Measurements from ENCODE around the gene ICA1.

The ICA1 gene

DNA sequence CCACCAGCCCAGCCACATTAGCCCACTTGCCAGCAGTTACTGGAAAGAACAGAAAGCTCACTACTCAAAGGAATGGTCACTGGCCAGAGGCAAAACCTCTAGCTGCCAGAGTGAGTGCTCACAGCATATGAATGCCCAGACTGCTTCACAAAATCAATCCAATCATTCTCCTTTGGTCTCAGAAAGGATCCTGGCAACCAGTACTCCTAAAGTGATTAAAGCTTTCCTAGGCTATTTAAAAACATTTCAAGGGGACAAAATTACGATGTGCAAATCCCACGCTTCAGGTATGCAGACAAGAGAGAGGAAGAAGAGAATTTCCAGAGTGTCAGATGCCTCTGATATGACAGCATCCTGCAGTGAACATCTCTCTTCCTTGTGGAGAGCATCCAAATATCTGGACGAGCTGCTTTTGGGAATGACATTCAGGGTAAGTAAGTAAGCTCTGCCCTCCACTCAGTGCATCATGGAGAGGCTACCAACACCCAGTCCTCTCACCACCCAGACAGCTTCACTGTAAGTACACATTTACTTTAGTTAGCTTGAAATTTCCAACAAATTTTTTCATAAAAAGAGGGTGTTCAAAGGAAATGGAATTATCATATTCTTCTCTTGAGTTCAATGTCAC lies 25.1 kb downstream of the ICA1 start:
- no peak overlapping the region for H3K4me3 ChIP-seq (ENCODE audit: low read depth in 1 of 2, low read length in 1 of 2)
- H3K9me3 ChIP-seq: no peaks in the 10 kb centered on the region
- peaks cover 19% of the 10 kb centered on the region for H3K36me3 ChIP-seq
- TF ChIP-seq CTCF (IDR thresholded peaks at IDR 0.05): no peak
- peaks cover 6% of the 10 kb centered on the region in 2 experiments for H3K4me1 ChIP-seq (ENCODE audit: control insufficient read depth in 1 of 2, insufficient read depth in 1 of 2, low read depth in 1 of 2, low read length in 1 of 2)
- H3K27ac ChIP-seq: no peak overlapping the region
- no peaks in the 10 kb centered on the region for H3K27me3 ChIP-seq

DNA sequence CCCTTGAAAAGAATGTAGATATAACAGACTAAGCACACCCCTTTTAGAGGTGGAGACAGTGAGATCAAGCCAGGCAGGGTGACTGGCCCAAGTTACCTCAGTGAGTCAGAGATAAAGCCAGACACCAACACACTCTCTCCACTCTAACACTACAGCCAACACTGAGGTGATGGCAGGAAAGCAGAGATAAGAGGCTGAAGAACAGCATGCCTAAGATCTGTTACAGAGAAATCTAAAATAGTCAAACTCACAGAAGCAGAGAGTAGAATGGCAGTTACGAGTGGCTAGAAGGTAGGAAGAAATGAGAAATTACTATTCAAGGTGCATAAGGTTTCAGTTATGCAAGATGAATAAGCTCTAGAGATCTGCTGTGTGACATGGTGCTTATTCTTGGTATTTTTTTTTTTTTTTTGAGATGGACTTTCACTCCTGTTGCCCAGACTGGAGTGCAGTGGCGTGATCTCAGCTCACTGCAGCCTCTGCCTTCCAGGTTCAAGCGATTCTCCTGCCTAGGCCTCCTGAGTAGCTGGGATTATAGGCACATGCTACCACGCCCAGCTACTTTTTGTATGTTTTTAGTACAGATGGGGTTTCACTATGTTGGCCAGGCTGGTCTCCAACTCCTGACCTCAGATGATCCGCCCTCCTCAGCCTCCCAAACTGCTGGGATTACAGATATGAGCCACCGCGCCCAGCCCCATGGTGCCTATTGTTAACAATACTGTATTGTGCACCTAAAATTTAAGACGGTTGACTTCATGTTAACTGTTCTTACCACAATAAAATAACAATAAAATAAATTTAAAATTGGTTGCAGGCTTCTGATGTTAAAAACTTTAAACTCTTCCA lies 28.7 kb downstream of the ICA1 start:
- no peaks in the 10 kb centered on the region for H3K9me3 ChIP-seq

GRCh38 chr7:8229927-8230326 lies 32.0 kb downstream of the ICA1 start:
- TF ChIP-seq CTCF (IDR thresholded peaks at IDR 0.05): no peak
- Histone ChIP-seq H3K27me3 (no peaks in the 10 kb centered on the region), H3K27ac (no peak overlapping the region), H3K36me3 (peaks cover 61% of the 10 kb centered on the region), H3K4me3 (ENCODE audit: low read depth in 1 of 2, low read length in 1 of 2) (no peak overlapping the region), H3K9me3 (no peaks in the 10 kb centered on the region), H3K4me1 (ENCODE audit: control insufficient read depth in 1 of 2, insufficient read depth in 1 of 2, low read depth in 1 of 2, low read length in 1 of 2) (peaks cover 6% of the 10 kb centered on the region in 2 experiments)

More for the DNA sequence above, 28.7 kb downstream of the ICA1 start:
- no peak for TF ChIP-seq CTCF (IDR thresholded peaks at IDR 0.05)
- peaks cover 49% of the 10 kb centered on the region for H3K36me3 ChIP-seq
- no peaks in the 10 kb centered on the region for H3K27me3 ChIP-seq
- no peak overlapping the region for H3K4me3 ChIP-seq (ENCODE audit: low read depth in 1 of 2, low read length in 1 of 2)
- H3K27ac ChIP-seq: no peak overlapping the region
- H3K4me1 ChIP-seq (ENCODE audit: control insufficient read depth in 1 of 2, insufficient read depth in 1 of 2, low read depth in 1 of 2, low read length in 1 of 2): peaks cover 0 to 6% of the 10 kb centered on the region in 2 experiments

DNA sequence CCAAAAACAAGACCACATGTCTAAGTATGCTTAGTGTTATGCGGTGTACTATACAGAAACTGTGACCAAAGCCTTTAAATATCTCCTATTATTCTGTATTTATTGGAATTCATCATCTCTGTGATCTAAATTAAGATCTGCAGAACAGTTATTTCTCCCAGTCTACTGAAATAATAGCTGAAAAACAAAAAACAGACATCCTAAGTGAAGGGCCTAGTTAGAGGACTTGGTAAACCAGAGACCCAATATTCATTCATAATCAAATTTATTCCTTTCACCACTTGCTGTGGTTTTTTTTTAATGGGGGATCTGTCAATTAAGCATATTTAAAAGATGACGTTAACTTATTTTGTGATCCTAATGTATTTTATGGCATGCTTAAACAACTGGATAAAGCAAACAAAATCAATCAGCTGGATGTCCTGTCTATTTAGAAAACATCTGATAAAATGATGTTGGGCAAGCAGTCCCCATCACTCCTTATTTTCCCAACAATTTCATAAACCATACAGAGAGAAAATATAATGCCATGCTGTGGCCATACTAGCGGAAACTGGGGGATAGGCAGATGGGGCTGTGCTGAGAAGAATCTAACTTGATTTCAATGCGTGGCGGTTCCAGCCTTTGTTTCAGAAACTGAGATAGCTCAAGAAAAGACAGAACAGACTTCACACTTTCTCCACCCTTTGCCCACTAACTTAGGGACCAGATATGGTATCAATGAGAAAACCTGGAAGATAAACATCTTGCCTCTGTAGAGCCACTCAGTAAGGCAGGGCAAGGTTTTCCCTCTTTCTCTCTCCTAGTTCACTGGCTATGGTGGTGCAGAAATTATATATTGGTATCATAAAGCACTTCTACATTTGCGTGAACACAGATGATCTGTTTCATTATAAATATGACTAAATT lies 32.9 kb downstream of the ICA1 start:
- Histone ChIP-seq H3K9me3 (no peaks in the 10 kb centered on the region), H3K27me3 (no peaks in the 10 kb centered on the region), H3K36me3 (peaks cover 61% of the 10 kb centered on the region)

More for the DNA sequence above, 32.9 kb downstream of the ICA1 start:
- Histone ChIP-seq H3K27ac (no peak overlapping the region), H3K4me3 (ENCODE audit: low read depth in 1 of 2, low read length in 1 of 2) (no peak overlapping the region), H3K4me1 (ENCODE audit: control insufficient read depth in 1 of 2, insufficient read depth in 1 of 2, low read depth in 1 of 2, low read length in 1 of 2) (peaks cover 7% of the 10 kb centered on the region in 2 experiments)
- TF ChIP-seq CTCF (IDR thresholded peaks at IDR 0.05): no peak

All from neutrophil (primary cell).